NB4 (cell line): ENCODE results near the gene KCNJ18.
"Not testable (repeated sequence)": the region's sequence is repeated elsewhere in the genome, so short reads cannot be mapped to it uniquely, and the experiment has no call there.

ENCODE experiments used
- CTCF ChIP-seq: IDR thresholded peaks from one replicate; pipeline ENCODE4 v1.5.1; 2012; ENCODE audit warnings: low read depth, low read length
- MAX ChIP-seq: IDR thresholded peaks from 2 replicates; pipeline ENCODE4 v1.6.1; 2011; ENCODE audit warnings: low read depth, low read length
- POLR2A ChIP-seq: IDR thresholded peaks from 2 replicates; pipeline ENCODE4 v1.6.1; 2011; ENCODE audit warnings: mild to moderate bottlenecking; ENCODE audit not compliant: insufficient read length; ENCODE audit errors: extremely low read depth

GRCh38 chr17:21670361-21671155, 21.8 kb upstream of the KCNJ18 start:
- TF ChIP-seq CTCF, POLR2A, MAX: not testable (repeated sequence)
